IMR-90 (cell line): ENCODE measurements around the gene RALGPS1. TPM values are rescaled to one million over a fixed set of nuclear protein-coding genes. Genes with fewer than 3 reads are reported as not detected.

ENCODE experiments used
- ATAC-seq: fragments of 200-7000 bp; cut with Tn5 transposase; 2 replicates; pipeline ENCODE4 v1.9.1; 2020; ENCODE audit warnings: low read depth, mild to moderate bottlenecking, moderate library complexity
- BruUV-seq: library from RNA; stranded (reverse); fragments of 400-500 nt; replicated peaks from 2 replicates; lab custom pipeline; 2021; lab: Mats Ljungman, UMichigan
- CTCF ChIA-PET: fragments of 300-600 bp; formaldehyde crosslinking; extraction: SDS; loops from one replicate; lab custom pipeline; 2021; ENCODE audit warnings: antibody characterized with exemption; lab: Yijun Ruan, JAX
- POLR2A ChIA-PET: fragments of 300-600 bp; sonication (Branson Sonifier 250); formaldehyde crosslinking; loops from one replicate; lab custom pipeline; 2022; ENCODE audit warnings: antibody characterized with exemption; ENCODE audit not compliant: unreplicated experiment; lab: Charles Lee
- DNase-seq: peaks from one replicate; pipeline ENCODE4 v3.0.0; 2013
- H2AFZ ChIP-seq: replicated peaks from 2 replicates; pipeline ENCODE3; 2013; ENCODE audit warnings: low read length, mild to moderate bottlenecking; ENCODE audit not compliant: poor library complexity
- H2AK5ac ChIP-seq: 2 replicates; pipeline ENCODE4 v1.6.1; 2013; ENCODE audit warnings: low read depth, low read length, inconsistent platforms
- H2AK9ac ChIP-seq: replicated peaks from 2 replicates; pipeline ENCODE3; 2013; ENCODE audit warnings: mild to moderate bottlenecking, low read depth, low read length, moderate library complexity; ENCODE audit not compliant: poor library complexity
- H2BK120ac ChIP-seq: 2 replicates; pipeline ENCODE4 v1.6.1; 2013; ENCODE audit warnings: low read depth, low read length, inconsistent platforms
- H2BK15ac ChIP-seq: 3 replicates; pipeline ENCODE4 v1.6.1; 2013; ENCODE audit warnings: low read depth, low read length, inconsistent platforms
- H2BK20ac ChIP-seq: 2 replicates; pipeline ENCODE4 v1.6.1; 2013; ENCODE audit warnings: low read depth, mild to moderate bottlenecking, inconsistent platforms, low read length, moderate library complexity
- H2BK5ac ChIP-seq: 2 replicates; pipeline ENCODE4 v1.6.1; 2013; ENCODE audit warnings: mild to moderate bottlenecking, low read depth, low read length, inconsistent platforms; ENCODE audit not compliant: poor library complexity, severe bottlenecking
- H3K14ac ChIP-seq: replicated peaks from 2 replicates; pipeline ENCODE4 v1.6.1; 2013; ENCODE audit warnings: low read depth, low read length, inconsistent platforms
- H3K18ac ChIP-seq: 2 replicates; pipeline ENCODE4 v1.6.1; 2013; ENCODE audit warnings: low read depth, low read length, control low read depth
- H3K23ac ChIP-seq: 2 replicates; pipeline ENCODE4 v1.6.1; 2013; ENCODE audit warnings: low read depth, low read length, inconsistent platforms
- H3K27ac ChIP-seq: 2 replicates; pipeline ENCODE4 v1.5.1; 2013; ENCODE audit warnings: mild to moderate bottlenecking, control low read depth, low read length; ENCODE audit not compliant: insufficient read depth
- H3K27me3 ChIP-seq: 2 replicates; pipeline ENCODE4 v1.6.1; 2013; ENCODE audit warnings: low read length; ENCODE audit not compliant: control insufficient read depth, insufficient read depth
- H3K36me3 ChIP-seq: 2 replicates; pipeline ENCODE4 v1.6.1; 2013; ENCODE audit warnings: low read length, mixed read lengths; ENCODE audit not compliant: control insufficient read depth, insufficient read depth
- H3K4ac ChIP-seq: 2 replicates; pipeline ENCODE4 v1.6.1; 2013; ENCODE audit warnings: low read depth, low read length, inconsistent platforms
- H3K4me1 ChIP-seq: 2 replicates; pipeline ENCODE4 v1.6.1; 2013; ENCODE audit warnings: low read length, mixed read lengths; ENCODE audit not compliant: control insufficient read depth, insufficient read depth
- H3K4me2 ChIP-seq: 2 replicates; pipeline ENCODE4 v1.6.1; 2013; ENCODE audit warnings: low read depth, mild to moderate bottlenecking, control low read depth, low read length, moderate library complexity
- H3K4me3 ChIP-seq: 2 replicates; pipeline ENCODE4 v1.5.1; 2013; ENCODE audit warnings: low read depth, mild to moderate bottlenecking, control low read depth, low read length, moderate library complexity; ENCODE audit not compliant: insufficient read depth
- H3K56ac ChIP-seq: 2 replicates; pipeline ENCODE4 v1.6.1; 2013; ENCODE audit warnings: low read length, inconsistent platforms; ENCODE audit not compliant: insufficient read depth; ENCODE audit errors: extremely low read depth
- H3K79me1 ChIP-seq, 2 experiments: 2 replicates each; pipeline ENCODE4 v1.6.1; 2013; ENCODE audit warnings: low read length in 2 of 2, inconsistent platforms in 1 of 2, low read depth in 1 of 2
- H3K9ac ChIP-seq: 2 replicates; pipeline ENCODE4 v1.6.1; 2013; ENCODE audit warnings: low read depth, low read length, control low read depth
- H3K9me1 ChIP-seq: 2 replicates; pipeline ENCODE4 v1.6.1; 2013; ENCODE audit warnings: low read length, inconsistent platforms; ENCODE audit not compliant: insufficient read depth
- H3K9me3 ChIP-seq: 2 replicates; pipeline ENCODE4 v1.6.1; 2013; ENCODE audit warnings: low read length; ENCODE audit not compliant: control insufficient read depth, insufficient read depth
- H4K20me1 ChIP-seq: 2 replicates; pipeline ENCODE4 v1.6.1; 2013; ENCODE audit warnings: low read length, inconsistent platforms; ENCODE audit not compliant: insufficient read depth
- H4K5ac ChIP-seq: 2 replicates; pipeline ENCODE4 v1.6.1; 2013; ENCODE audit warnings: mild to moderate bottlenecking, low read depth, low read length, control low read depth
- H4K8ac ChIP-seq, 2 experiments: 2 replicates each; pipeline ENCODE4 v1.6.1; 2013; ENCODE audit warnings: low read depth in 2 of 2, low read length in 2 of 2, control low read depth in 1 of 2, inconsistent platforms in 1 of 2
- H4K91ac ChIP-seq: 2 replicates; pipeline ENCODE4 v1.6.1; 2013; ENCODE audit warnings: low read depth, low read length, inconsistent platforms; ENCODE audit not compliant: insufficient read depth
- CEBPB ChIP-seq: IDR thresholded peaks from 2 replicates; pipeline ENCODE4 v1.6.1; 2012; ENCODE audit warnings: low read depth, low read length, improper control_type of control experiment
- CHD1 ChIP-seq: IDR thresholded peaks from 2 replicates; pipeline ENCODE4 v1.6.1; 2012; ENCODE audit warnings: low read depth, low read length, improper control_type of control experiment
- NFE2L2 ChIP-seq: fragments of 150-350 bp; IDR thresholded peaks from 2 replicates; pipeline ENCODE4 v1.6.1; 2016; ENCODE audit warnings: low read depth, mild to moderate bottlenecking, low read length
- WGBS, 2 experiments: methylation state at CpG; one replicate each; pipeline versions ENCODE4 v1.1.5 to v1.1.7; 2013; ENCODE audit warnings: missing lambda C conversion rate in 2 of 2; ENCODE audit not compliant: insufficient read length in 1 of 2; ENCODE audit errors: extremely low coverage in 2 of 2; 5-methylcytosine and 5-hydroxymethylcytosine counted together
- dilution Hi-C: fragments of 300-500 bp; cut with HindIII; formaldehyde crosslinking; loops from one replicate; pipeline ENCODE4 v1.14.3; 2018; ENCODE audit warnings: low sequenced_read_pairs; ENCODE audit not compliant: unreplicated experiment
- in situ Hi-C: fragments of 300-500 bp; cut with MboI; formaldehyde crosslinking; loops from 3 replicates; pipeline ENCODE4 v1.14.3; 2019; ENCODE audit warnings: low sequenced_read_pairs, inconsistent platforms, mixed read lengths
- intact Hi-C: fragments of 100-400 bp; cut with micrococcal nuclease; formaldehyde crosslinking; loops from 2 replicates; pipeline ENCODE4 v1.10.0; 2022
- polyA plus RNA-seq, 3 experiments: library from polyadenylated mRNA; depleted of rRNA; stranded (reverse); fragments of >200 nt; gene quantifications; 2 replicates each; pipeline ENCODE4 v1.2.3, GENCODE V29; 2012; ENCODE audit warnings: low replicate concordance in 1 of 3
- total RNA-seq: library from RNA; depleted of rRNA; stranded (reverse); fragments of >200 nt; gene quantifications from 2 replicates; pipeline ENCODE4 v1.2.3, GENCODE V29; 2012

Gene RALGPS1
- total and polyA plus RNA-seq, 2 of the 4 experiments (the other 2 are of a cell fraction) = 0.90 to 2.8 TPM

- H4K91ac ChIP-seq = no peak overlapping the region
- dilution Hi-C loops = no loop called here
- H3K4ac ChIP-seq = no peak overlapping the region
- TF ChIP-seq CHD1 = no peak
- no peak for TF ChIP-seq NFE2L2
- TF ChIP-seq CEBPB = no peak
- no peak overlapping the region for H3K14ac ChIP-seq
- H2BK15ac ChIP-seq = no peak overlapping the region
- no peak overlapping the region for H3K23ac ChIP-seq
- no peak overlapping the region for H3K9ac ChIP-seq
- H2BK20ac ChIP-seq = no peak overlapping the region
- peaks cover 72% of the 10 kb centered on the region for H3K36me3 ChIP-seq
- ATAC-seq (no peak), DNase-seq (no peak)
- no peak overlapping the region for H2AK5ac ChIP-seq
- intact Hi-C loops = no loop called here
- in situ Hi-C loops = no loop called here
- H3K9me3 ChIP-seq = no peaks in the 10 kb centered on the region
- no peak overlapping the region for H4K5ac ChIP-seq
- no peaks in the 10 kb centered on the region for H3K27me3 ChIP-seq
- ChIA-PET CTCF (no interaction called here), POLR2A (no interaction called here)
- H2AK9ac ChIP-seq = no peak overlapping the region
- H2AFZ ChIP-seq = no peak overlapping the region
- no peak overlapping the region for H3K18ac ChIP-seq
- H2BK5ac ChIP-seq = no peak overlapping the region
- no CpG with 5 or more reads among the region's 11 CpGs for WGBS, 2 experiments
- H4K8ac ChIP-seq = no peak overlapping the region
- BruUV-seq = no TSS peak
- H3K56ac ChIP-seq = no peak overlapping the region
- H3K4me1 ChIP-seq = no peaks in the 10 kb centered on the region
- no peak overlapping the region for H3K4me2 ChIP-seq
- no peaks in the 10 kb centered on the region for H3K79me1 ChIP-seq
- H3K27ac ChIP-seq = no peak overlapping the region
- no peak overlapping the region for H3K4me3 ChIP-seq
- H4K20me1 ChIP-seq = no peaks in the 10 kb centered on the region
- H2BK120ac ChIP-seq = no peak overlapping the region
- no peaks in the 10 kb centered on the region for H3K9me1 ChIP-seq
Measured at GRCh38 chr9:127092041-127092608, 177.5 kb downstream of the RALGPS1 start.
